SK-N-SH (cell line): ENCODE data around the gene EFCAB12. TPM values are rescaled to one million over a fixed set of nuclear protein-coding genes. Genes with fewer than 3 reads are reported as not detected.

Experiments used
- CTCF ChIA-PET: fragments of 300-600, 350-600 bp; formaldehyde crosslinking; extraction: SDS; loops from one replicate; lab custom pipeline; 2021; lab: Yijun Ruan, JAX
- POLR2A ChIA-PET: fragments of 350-600 bp; sonication (Branson Sonifier 250); formaldehyde crosslinking; extraction: SDS; loops from one replicate; lab custom pipeline; 2020; ENCODE audit warnings: antibody characterized with exemption, inconsistent platforms; lab: Yijun Ruan, JAX
- DNase-seq: peaks from one replicate; pipeline ENCODE4 v3.0.0; 2012
- H2AFZ ChIP-seq: fragments of 200-600 bp; sonication (generic); 2 replicates; pipeline ENCODE4 v1.8.1; 2016; ENCODE audit warnings: antibody characterized with exemption, mild to moderate bottlenecking, low read depth
- H3F3A ChIP-seq: fragments of 200-600 bp; sonication (generic); replicated peaks from 2 replicates; pipeline ENCODE3; 2016; ENCODE audit warnings: antibody characterized with exemption, mild to moderate bottlenecking; ENCODE audit not compliant: insufficient read depth
- H3K27ac ChIP-seq, 2 experiments: fragments of 200-500 bp in 1 of 2; fragments of 200-600 bp in 1 of 2; sonication (Bioruptor generic) in 1 of 2; sonication (generic), shearing (Covaris generic) in 1 of 2; 2 replicates each; pipeline versions ENCODE4 v1.5.1 to v1.6.1; 2014 to 2016; ENCODE audit warnings: low read depth in 2 of 2, inconsistent platforms in 1 of 2, low read length in 1 of 2, mild to moderate bottlenecking in 1 of 2, mixed read lengths in 1 of 2
- H3K27me3 ChIP-seq: fragments of 200-600 bp; sonication (generic), shearing (Covaris generic); 2 replicates; pipeline ENCODE4 v1.6.1; 2016; ENCODE audit warnings: mixed run types; ENCODE audit not compliant: insufficient read depth
- H3K36me3 ChIP-seq, 2 experiments: fragments of 200-500 bp in 1 of 2; fragments of 200-600 bp in 1 of 2; sonication (Bioruptor generic) in 1 of 2; sonication (generic) in 1 of 2; replicated peaks in 1 of 2; 2 replicates each; pipeline versions ENCODE3 to v1.5.1; 2014 to 2016; ENCODE audit warnings: low read length in 1 of 2, mild to moderate bottlenecking in 1 of 2; ENCODE audit not compliant: insufficient read depth in 2 of 2, control insufficient read depth in 1 of 2
- H3K4me1 ChIP-seq, 2 experiments: fragments of 200-500 bp in 1 of 2; fragments of 200-600 bp in 1 of 2; sonication (Bioruptor generic) in 1 of 2; sonication (generic), shearing (Covaris generic) in 1 of 2; 2 replicates each; pipeline versions ENCODE4 v1.5.1 to v1.6.1; 2014 to 2016; ENCODE audit warnings: low read depth in 1 of 2, low read length in 1 of 2, mixed run types in 1 of 2; ENCODE audit not compliant: insufficient read depth in 2 of 2, control insufficient read depth in 1 of 2
- H3K4me2 ChIP-seq: fragments of 200-600 bp; sonication (generic), shearing (Covaris generic); 2 replicates; pipeline ENCODE4 v1.6.1; 2017; ENCODE audit warnings: mixed run types
- H3K4me3 ChIP-seq, 2 experiments: fragments of 200-500 bp in 1 of 2; fragments of 200-600 bp in 1 of 2; sonication (Bioruptor generic) in 1 of 2; sonication (generic), shearing (Covaris generic) in 1 of 2; 2 replicates each; pipeline versions ENCODE4 v1.5.1 to v1.8.1; 2014 to 2016; ENCODE audit warnings: low read depth in 2 of 2, inconsistent platforms in 1 of 2, low read length in 1 of 2, mild to moderate bottlenecking in 1 of 2, mixed read lengths in 1 of 2, moderate library complexity in 1 of 2
- H3K79me2 ChIP-seq: fragments of 200-600 bp; sonication (generic); 2 replicates; pipeline ENCODE4 v1.8.1; 2017; ENCODE audit warnings: mild to moderate bottlenecking; ENCODE audit not compliant: insufficient read depth
- H3K9ac ChIP-seq: fragments of 200-600 bp; sonication (generic); 2 replicates; pipeline ENCODE4 v1.6.1; 2017; ENCODE audit warnings: mixed run types
- H3K9me2 ChIP-seq: fragments of 200-600 bp; sonication (generic); 2 replicates; pipeline ENCODE4 v1.6.1; 2017; ENCODE audit warnings: mixed run types
- H3K9me3 ChIP-seq: fragments of 200-600 bp; sonication (generic); 2 replicates; pipeline ENCODE4 v1.6.1; 2017; ENCODE audit warnings: mixed run types, mild to moderate bottlenecking, moderate library complexity
- H4K20me1 ChIP-seq: fragments of 200-600 bp; sonication (generic); 2 replicates; pipeline ENCODE4 v1.6.1; 2017; ENCODE audit warnings: mild to moderate bottlenecking, mixed run types; ENCODE audit not compliant: insufficient read depth
- CHD2 ChIP-seq: fragments of 150-350 bp; IDR thresholded peaks from 2 replicates; pipeline ENCODE4 v1.6.1; 2018; ENCODE audit warnings: low read length; ENCODE audit not compliant: partially characterized antibody
- CTCF ChIP-seq: fragments of 200-600 bp; sonication (generic); IDR thresholded peaks from 2 replicates; pipeline ENCODE4 v1.6.1; 2017; ENCODE audit warnings: antibody characterized with exemption, mild to moderate bottlenecking, moderate library complexity
- EP300 ChIP-seq, 2 experiments: IDR thresholded peaks; 2 replicates each; pipeline versions ENCODE4 v1.4.0 to v1.6.1; 2012; ENCODE audit warnings: borderline replicate concordance in 1 of 2, low read depth in 1 of 2, low read length in 1 of 2
- FOXJ3 ChIP-seq: sonication (generic); formaldehyde crosslinking; IDR thresholded peaks from 2 replicates; pipeline ENCODE4 v1.5.1; 2020; ENCODE audit warnings: mild to moderate bottlenecking, missing genetic modification reagents
- GABPA ChIP-seq: IDR thresholded peaks from 2 replicates; pipeline ENCODE4 v1.4.0; 2012; ENCODE audit warnings: low read depth, mild to moderate bottlenecking
- GATA2 ChIP-seq: sonication (generic); formaldehyde crosslinking; IDR thresholded peaks from 2 replicates; pipeline ENCODE4 v1.5.0; 2020; ENCODE audit warnings: mild to moderate bottlenecking, missing genetic modification reagents
- MAX ChIP-seq: IDR thresholded peaks from 2 replicates; pipeline ENCODE4 v1.4.0; 2012; ENCODE audit warnings: low read depth
- NFIC ChIP-seq: IDR thresholded peaks from 2 replicates; pipeline ENCODE4 v1.4.0; 2012; ENCODE audit warnings: borderline replicate concordance
- PBX3 ChIP-seq: IDR thresholded peaks from 2 replicates; pipeline ENCODE4; 2012
- POLR2AphosphoS5 ChIP-seq: IDR thresholded peaks from 2 replicates; pipeline ENCODE4 v1.6.1; 2012; ENCODE audit warnings: low read depth, low read length
- RAD21 ChIP-seq: IDR thresholded peaks from 2 replicates; pipeline ENCODE4 v1.6.1; 2012; ENCODE audit warnings: mild to moderate bottlenecking, low read length
- RCOR1 ChIP-seq: fragments of 150-350 bp; IDR thresholded peaks from 2 replicates; pipeline ENCODE4 v1.6.1; 2017; ENCODE audit warnings: antibody characterized with exemption, low read length
- RFX5 ChIP-seq: IDR thresholded peaks from 2 replicates; pipeline ENCODE4 v1.6.1; 2012; ENCODE audit warnings: mild to moderate bottlenecking, improper control_type of control experiment, low read length
- SIN3A ChIP-seq: IDR thresholded peaks from 2 replicates; pipeline ENCODE4 v1.6.1; 2012; ENCODE audit warnings: low read depth, mild to moderate bottlenecking, low read length, moderate library complexity, borderline replicate concordance
- SMC3 ChIP-seq: IDR thresholded peaks from 2 replicates; pipeline ENCODE4 v1.6.1; 2012; ENCODE audit warnings: low read depth, low read length, improper control_type of control experiment
- TAF1 ChIP-seq: IDR thresholded peaks from 2 replicates; pipeline ENCODE4 v1.6.1; 2012; ENCODE audit warnings: low read depth, mild to moderate bottlenecking, low read length, moderate library complexity, borderline replicate concordance
- TCF12 ChIP-seq: IDR thresholded peaks from 2 replicates; pipeline ENCODE4 v1.4.0; 2012
- TEAD4 ChIP-seq: IDR thresholded peaks from 2 replicates; pipeline ENCODE4 v1.4.0; 2012; ENCODE audit warnings: mild to moderate bottlenecking, borderline replicate concordance; ENCODE audit not compliant: insufficient read depth
- USF1 ChIP-seq: IDR thresholded peaks from 2 replicates; pipeline ENCODE4 v1.4.0; 2012; ENCODE audit warnings: low read depth, borderline replicate concordance
- YY1 ChIP-seq: IDR thresholded peaks from 2 replicates; pipeline ENCODE4 v1.4.0; 2012; ENCODE audit warnings: low read depth, mild to moderate bottlenecking
- ZBTB33 ChIP-seq: IDR thresholded peaks from 2 replicates; pipeline ENCODE4 v1.4.0; 2012; ENCODE audit warnings: low read depth, borderline replicate concordance
- WGBS: methylation state at CpG from one replicate; pipeline ENCODE4 v1.1.6; 2017; ENCODE audit warnings: low lambda C conversion rate; 5-methylcytosine and 5-hydroxymethylcytosine counted together
- polyA plus RNA-seq, 3 experiments: library from polyadenylated mRNA; depleted of rRNA; stranded (reverse); fragments of >200 nt; gene quantifications; 2 replicates each; pipeline ENCODE4 v1.2.3, GENCODE V29; 2012

EFCAB12 gene
- polyA plus RNA-seq, 1 of the 3 experiments (the other 2 are of a cell fraction): 0.38 TPM

GRCh38 chr3:129387487-129387886 lies 40.9 kb downstream of the EFCAB12 start (continued):
- no peak for TF ChIP-seq RFX5

- peaks cover 16 to 33% of the 10 kb centered on the region in 2 experiments for H3K36me3 ChIP-seq
- no peak overlapping the region for H3K4me2 ChIP-seq
- TF ChIP-seq TCF12: no peak
- no peak for TF ChIP-seq SMC3
- no peak for TF ChIP-seq RCOR1
- TF ChIP-seq RAD21: no peak
- no peak for TF ChIP-seq NFIC
- TF ChIP-seq POLR2AphosphoS5: no peak
- TF ChIP-seq ZBTB33: no peak
- no peak for TF ChIP-seq CHD2
- no peak for TF ChIP-seq GABPA
- no peak for TF ChIP-seq MAX
- TF ChIP-seq CTCF: no peak
- TF ChIP-seq FOXJ3 (CRISPR knock-in tag): no peak
- no peak for TF ChIP-seq YY1
- no peak for TF ChIP-seq USF1
- no peak for TF ChIP-seq SIN3A
- no peak for TF ChIP-seq GATA2 (CRISPR knock-in tag)
- TF ChIP-seq PBX3: no peak
- TF ChIP-seq EP300 (IDR thresholded peaks at IDR 0.05; ENCODE audit: borderline replicate concordance in 1 of 2, low read depth in 1 of 2, low read length in 1 of 2): no peak
- TF ChIP-seq TAF1: no peak
- TF ChIP-seq TEAD4: no peak
- H2AFZ ChIP-seq: no peak overlapping the region
- ChIA-PET POLR2A (interaction anchor here (2.8 kb wide), 1 partner anchor 71 kb away, joined by 22 read pairs; a partner anchor contains a TSS), CTCF (no interaction called here)
- no peak overlapping the region for H3K9ac ChIP-seq
- H3K9me3 ChIP-seq: no peaks in the 10 kb centered on the region
- WGBS: 99% methylated on average over 10 of the region's 10 CpGs
- no peaks in the 10 kb centered on the region; the same call in 1 of the 2 replicates for H3K79me2 ChIP-seq
- H3F3A ChIP-seq: peaks cover 4% of the 10 kb centered on the region
- no peak overlapping the region for H3K4me3 ChIP-seq
- H4K20me1 ChIP-seq: no peaks in the 10 kb centered on the region
- H3K4me1 ChIP-seq: peaks cover 0 to 15% of the 10 kb centered on the region in 2 experiments; a peak in 1 of 4 replicates
- no peaks in the 10 kb centered on the region for H3K27me3 ChIP-seq
- no peak for DNase-seq
- no peaks in the 10 kb centered on the region for H3K9me2 ChIP-seq
- no peak overlapping the region for H3K27ac ChIP-seq
Measured at GRCh38 chr3:129386984-129387383, 41.5 kb downstream of the EFCAB12 start.
